ENCODE data around the gene KLHL11.
A peak's percentile ranks its signal among the peaks of the same experiment; 100 is the strongest.
"Not testable (repeated sequence)": the region's sequence is repeated elsewhere in the genome, so short reads cannot be mapped to it uniquely, and the experiment has no call there.

Gene KLHL11

GRCh38 chr17:41836550-41837196 lies 28.6 kb downstream of the KLHL11 start:
- no peak for DNase-seq (ENCODE audit: low spot score)

GRCh38 chr17:41835800-41836549 lies 29.2 kb downstream of the KLHL11 start, which contains the start of gene NT5C3B:
Gene NT5C3B (minus strand): TSS chr17:41836232. CDS start chr17:41836193, 39 bp downstream.
- DNase-seq (ENCODE audit: low spot score), result peak; percentile 63

GRCh38 chr17:41835214-41835799 lies 29.9 kb downstream of the KLHL11 start:
- no peak for DNase-seq (ENCODE audit: low spot score)

- not testable (repeated sequence) for DNase-seq (ENCODE audit: low spot score)
Observed at GRCh38 chr17:41829961-41830360, 35.3 kb downstream of the KLHL11 start.

- DNase-seq (ENCODE audit: low spot score), result no peak
Observed at GRCh38 chr17:41825175-41825845, 39.9 kb downstream of the KLHL11 start.

GRCh38 chr17:41824086-41824485 lies 41.1 kb downstream of the KLHL11 start:
- no peak for DNase-seq (ENCODE audit: low spot score)

- no peak for DNase-seq (ENCODE audit: low spot score)
Observed at GRCh38 chr17:41823580-41823979, 41.6 kb downstream of the KLHL11 start.

- DNase-seq (ENCODE audit: low spot score), result no peak
Observed at GRCh38 chr17:41823141-41823524, 42.1 kb downstream of the KLHL11 start.

GRCh38 chr17:41822216-41823140 lies 42.7 kb downstream of the KLHL11 start:
- no peak for DNase-seq (ENCODE audit: low spot score)

- DNase-seq (ENCODE audit: low spot score), result no peak
Observed at GRCh38 chr17:41821776-41822175, 43.4 kb downstream of the KLHL11 start.

- DNase-seq (ENCODE audit: low spot score), result no peak
Observed at GRCh38 chr17:41818024-41818423, 47.2 kb downstream of the KLHL11 start.

- DNase-seq (ENCODE audit: low spot score), result no peak
Observed at GRCh38 chr17:41816637-41817320, 48.4 kb downstream of the KLHL11 start.

- DNase-seq (ENCODE audit: low spot score), result no peak
Observed at GRCh38 chr17:41814195-41814594, 51.0 kb downstream of the KLHL11 start.

- DNase-seq (ENCODE audit: low spot score), result no peak
Observed at GRCh38 chr17:41813699-41814124, 51.5 kb downstream of the KLHL11 start.

GRCh38 chr17:41813152-41813680 lies 52.0 kb downstream of the KLHL11 start:
- DNase-seq (ENCODE audit: low spot score), result no peak

GRCh38 chr17:41812381-41813151 lies 52.7 kb downstream of the KLHL11 start, which contains the start of gene FKBP10:
Gene FKBP10 (plus strand): TSS chr17:41813004. CDS start chr17:41813035, 31 bp downstream.
- DNase-seq (ENCODE audit: low spot score), result peak; percentile 48

- peak; percentile 72 for DNase-seq (ENCODE audit: low spot score)
Observed at GRCh38 chr17:41811549-41812380, 53.5 kb downstream of the KLHL11 start, which contains the start of gene P3H4. Gene P3H4 (minus strand): TSS chr17:41811949. CDS start chr17:41811915, 34 bp downstream.

All from NAMALWA (cell line).